Activated CD4-positive, alpha-beta T cell treated with anti-CD3 and anti-CD28 coated beads, Interleukin-2, amount 50 U/mL, for 1 hour (primary cell): ENCODE data around the gene SMYD2.

Source experiments
- DNase-seq: peaks from one replicate; pipeline ENCODE4 v3.0.0-alpha.2; 2020

SMYD2 gene

DNA sequence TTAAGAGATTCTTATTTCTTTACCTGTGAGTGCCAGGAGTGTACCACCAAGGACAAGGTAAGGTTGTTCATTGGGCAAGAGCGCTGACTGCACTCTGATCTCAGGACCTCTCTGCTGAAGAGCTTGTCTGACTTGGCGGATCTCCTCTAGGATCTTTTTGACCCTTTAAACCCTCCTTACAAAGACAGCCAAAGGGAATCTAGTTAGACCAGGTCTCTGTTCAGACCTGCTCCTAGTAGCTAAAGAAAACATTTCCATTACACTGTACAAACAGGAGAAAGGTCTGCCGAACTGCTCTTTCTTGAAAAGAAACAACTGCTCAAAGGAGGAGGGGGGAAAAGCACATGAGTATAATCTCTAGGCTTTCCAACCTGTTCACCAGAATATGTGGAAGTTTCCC, 49.3 kb downstream of the SMYD2 start:
- no peak for DNase-seq

DNA sequence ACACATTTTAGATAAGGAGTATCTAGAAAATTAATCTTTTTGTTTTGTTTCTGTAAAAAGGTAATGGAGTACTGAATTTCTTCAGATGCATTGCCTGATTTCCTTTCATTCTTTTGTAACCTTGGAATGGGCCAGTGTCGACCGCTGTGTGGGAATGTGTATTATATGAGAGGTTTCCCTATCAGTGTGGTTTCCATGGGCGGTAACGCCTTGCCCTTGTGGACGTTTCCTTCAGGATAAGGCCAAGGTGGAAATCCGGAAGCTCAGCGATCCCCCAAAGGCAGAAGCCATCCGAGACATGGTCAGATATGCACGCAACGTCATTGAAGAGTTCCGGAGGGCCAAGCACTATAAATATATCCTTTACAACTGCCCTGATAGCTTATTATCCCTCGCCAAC, 49.8 kb downstream of the SMYD2 start:
- no peak for DNase-seq

DNA sequence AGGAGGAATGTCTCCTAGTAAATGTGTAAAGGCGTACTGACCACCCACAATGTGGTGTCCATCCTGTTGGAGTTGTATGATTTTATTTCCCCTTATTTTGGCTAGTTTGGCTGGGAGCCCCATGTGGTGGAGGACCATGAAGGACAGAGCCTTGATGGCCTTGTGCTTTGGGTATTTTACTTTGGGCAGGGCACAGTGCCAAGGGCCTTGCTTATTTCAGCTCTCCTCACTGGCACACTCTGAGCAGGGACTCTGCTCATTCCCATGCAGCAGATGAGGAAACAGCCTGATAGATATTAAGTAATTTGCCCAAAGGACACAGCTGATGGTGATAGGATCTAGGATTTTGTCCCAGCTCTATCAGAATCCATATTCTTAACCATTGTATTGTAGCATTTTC, 50.2 kb downstream of the SMYD2 start:
- DNase-seq = no peak

DNA sequence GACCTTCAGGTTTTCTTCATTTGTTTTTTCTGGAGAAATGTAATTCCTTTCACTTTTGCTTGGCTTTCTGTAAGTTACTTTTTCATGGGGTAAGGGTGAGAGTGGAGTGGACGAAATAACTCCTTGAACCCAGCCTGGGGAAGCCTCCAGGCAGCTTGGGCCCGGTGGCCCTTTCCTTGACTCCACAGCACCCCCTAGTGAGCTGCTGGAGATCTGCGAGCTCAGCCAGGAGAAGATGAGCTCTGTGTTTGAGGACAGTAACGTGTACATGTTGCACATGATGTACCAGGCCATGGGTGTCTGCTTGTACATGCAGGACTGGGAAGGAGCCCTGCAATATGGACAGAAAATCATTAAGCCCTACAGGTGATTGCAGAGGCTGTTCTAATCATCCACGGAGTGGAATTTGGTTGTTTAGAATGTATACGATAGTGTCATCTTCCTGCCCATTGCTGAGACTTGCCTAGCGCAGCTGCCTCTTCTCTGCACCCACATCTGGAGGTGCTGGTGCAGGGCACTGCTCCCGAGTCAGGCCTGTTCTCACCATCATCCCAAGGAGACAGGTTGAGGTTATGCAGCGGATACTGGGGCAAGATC, 51.0 kb downstream of the SMYD2 start:
- peak; percentile 52 for DNase-seq

DNA sequence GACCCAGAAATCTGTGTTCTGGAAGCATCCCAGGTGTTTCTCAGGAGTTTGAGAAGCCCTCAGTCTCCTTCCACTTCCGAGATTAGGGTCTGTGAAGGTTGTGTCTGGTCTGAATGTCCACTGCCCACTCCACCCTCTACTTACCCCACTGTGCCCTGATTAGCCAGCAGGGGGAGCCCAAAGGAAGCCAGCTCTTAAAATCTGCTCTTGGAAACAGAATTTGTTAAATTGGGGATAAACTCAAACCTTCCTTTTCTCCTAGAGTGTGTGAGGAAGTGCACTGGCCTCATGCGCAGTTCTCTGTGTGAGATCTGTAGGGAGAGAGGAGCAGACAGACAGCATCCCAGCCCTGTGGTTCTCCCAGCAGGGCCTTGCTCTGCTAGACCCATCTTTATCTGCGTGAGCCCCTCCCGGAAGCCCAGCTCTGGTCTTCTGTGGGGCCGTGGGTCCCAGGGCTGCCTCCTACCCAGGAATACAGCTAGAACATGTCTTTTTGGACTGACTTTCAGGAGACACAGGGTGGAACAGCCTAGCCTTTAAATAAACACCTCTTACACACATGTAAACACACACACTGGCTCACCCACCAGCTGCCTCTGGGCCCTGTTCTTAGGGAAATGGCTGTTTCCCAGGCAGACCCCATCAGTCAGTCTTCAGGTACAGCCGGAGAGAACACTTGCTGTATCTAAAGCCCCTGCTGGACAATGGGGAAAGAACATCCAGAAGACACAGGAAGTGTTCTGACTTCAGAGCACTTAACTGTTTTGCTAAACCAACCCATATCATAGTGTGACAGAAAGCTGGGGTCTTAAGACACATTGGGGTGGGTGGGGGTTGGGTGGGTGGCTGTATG, 52.2 kb downstream of the SMYD2 start:
- DNase-seq = peak; percentile 37

DNA sequence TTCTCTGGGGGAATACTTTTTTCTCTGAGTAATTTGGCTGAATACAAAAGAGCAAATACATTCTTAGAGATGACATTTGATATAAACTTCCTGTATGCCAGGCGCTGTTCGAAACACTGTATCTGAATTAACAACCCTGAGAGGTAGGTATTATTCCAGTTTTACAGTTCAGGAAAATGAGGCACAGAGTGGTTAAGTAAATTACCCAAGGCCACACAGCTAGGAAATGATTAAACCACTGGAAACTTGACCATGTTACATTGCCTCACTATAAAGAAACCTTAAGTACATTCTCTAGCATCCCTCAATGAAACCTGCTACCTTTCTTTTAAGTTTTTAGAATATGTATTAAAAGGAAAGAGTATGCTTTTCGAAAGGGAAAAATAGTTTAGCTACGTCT, 54.6 kb downstream of the SMYD2 start:
- no peak for DNase-seq

DNA sequence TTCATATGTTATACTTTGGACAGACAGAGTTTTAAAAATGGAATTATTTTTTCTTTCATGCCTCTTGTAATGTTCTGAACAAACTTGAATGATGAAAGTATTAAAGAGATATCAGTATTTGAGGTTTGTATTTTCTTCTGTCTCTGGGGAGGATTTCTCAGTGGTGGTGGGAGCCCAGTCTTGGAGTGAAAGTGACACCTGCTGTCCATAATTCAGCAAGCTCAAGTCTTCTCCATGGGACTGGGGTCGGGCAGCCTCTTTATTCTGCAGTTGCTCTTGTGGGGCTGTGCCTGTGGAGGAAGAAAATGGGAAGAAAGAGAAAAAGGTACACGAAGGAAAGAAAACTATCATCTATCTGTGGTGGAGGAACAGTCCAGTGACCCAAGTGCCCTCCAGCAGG, 56.1 kb downstream of the SMYD2 start:
- no peak for DNase-seq

DNA sequence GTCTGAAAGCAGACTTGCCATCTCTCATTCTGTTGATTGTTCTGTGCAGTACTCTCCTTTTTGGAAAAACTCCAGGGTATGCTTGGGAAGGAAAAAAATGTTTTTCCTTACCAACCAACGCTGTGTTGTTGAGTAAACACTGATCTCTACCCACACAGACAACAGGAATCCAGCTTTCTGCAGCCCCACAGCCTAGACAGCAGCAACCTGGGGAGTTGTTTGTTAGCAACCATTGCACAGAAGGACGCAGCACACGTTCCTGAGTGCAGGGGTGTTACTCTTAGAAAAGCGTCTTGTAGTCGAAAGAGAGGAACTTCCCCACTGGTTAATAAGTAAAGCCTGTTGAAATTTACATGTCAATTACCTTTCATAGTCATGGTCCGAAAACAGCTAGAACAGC, 56.6 kb downstream of the SMYD2 start:
- DNase-seq = no peak

DNA sequence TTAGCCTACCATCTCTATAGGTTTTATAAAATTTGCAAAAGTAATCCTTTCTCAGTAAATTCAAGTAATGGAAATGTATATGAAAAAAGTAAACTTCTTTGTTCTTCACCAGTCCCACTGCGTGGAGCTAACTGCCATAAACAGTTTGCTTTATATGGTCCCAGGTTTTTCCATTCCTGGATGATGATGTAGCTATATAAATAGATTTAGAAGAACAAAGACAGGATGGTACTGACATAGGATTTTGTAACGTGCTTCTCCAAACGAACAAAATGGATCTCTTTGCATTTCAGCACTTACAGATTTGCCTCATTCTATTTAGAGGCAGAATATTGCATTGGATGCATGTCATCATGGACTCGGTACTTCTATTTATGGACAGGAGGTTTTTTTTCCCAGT, 57.3 kb downstream of the SMYD2 start:
- no peak for DNase-seq

DNA sequence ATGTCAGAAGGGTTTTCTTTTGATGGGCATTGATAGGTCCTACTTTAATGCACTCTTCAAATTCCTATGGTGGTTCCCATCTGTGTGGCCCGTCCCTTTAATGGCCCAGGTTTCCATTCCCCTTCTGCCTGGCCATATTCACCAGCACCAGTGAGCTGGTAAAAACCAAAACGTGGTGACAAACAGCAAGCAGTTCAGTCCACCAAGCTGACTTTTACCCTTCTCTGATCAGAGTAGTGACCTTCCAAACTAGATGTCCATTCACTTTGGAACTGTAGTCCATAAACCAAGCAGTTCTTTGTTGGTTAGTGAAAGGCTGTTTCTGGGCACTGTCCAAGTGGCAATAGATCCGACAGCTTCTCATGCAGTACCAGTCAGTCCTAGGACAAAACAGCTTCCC, 60.5 kb downstream of the SMYD2 start:
- DNase-seq = no peak

DNA sequence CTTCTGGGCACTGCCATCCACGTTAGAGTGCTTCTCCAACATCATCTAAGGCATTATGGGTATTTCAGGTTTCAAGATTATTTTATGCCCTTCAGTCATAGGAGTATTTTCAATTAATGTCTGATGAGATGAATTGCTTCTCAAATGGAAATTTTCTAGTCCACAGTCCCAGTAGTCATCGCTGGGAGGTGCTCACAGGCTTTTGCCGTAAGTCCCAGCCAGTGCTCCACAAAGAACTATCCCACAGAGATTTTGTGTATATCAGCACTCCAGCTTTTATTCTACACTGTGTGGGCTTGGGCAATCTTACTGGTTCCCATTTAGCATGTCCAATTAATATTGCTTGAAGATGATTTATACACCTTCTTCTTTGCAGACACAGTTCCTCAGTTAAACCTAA, 61.0 kb downstream of the SMYD2 start:
- DNase-seq = no peak

DNA sequence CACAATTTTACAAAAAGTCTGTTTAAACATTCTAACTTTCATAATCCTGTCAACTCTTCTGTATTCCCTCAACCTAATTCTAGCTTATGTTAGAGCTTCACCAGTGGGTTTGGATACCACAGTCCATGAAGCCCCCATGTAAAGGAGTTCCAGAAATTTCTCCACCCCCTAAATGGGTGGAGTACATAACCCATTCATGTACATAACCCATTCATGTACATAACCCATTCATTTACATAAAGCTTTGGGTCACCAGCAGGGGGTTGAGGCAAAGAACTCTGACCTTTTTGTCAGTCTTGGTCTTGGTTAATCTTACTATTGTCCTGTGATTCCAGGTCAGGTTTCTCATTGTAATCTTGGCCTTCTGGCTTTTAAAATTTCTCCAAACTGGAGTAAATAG, 61.6 kb downstream of the SMYD2 start:
- no peak for DNase-seq

DNA sequence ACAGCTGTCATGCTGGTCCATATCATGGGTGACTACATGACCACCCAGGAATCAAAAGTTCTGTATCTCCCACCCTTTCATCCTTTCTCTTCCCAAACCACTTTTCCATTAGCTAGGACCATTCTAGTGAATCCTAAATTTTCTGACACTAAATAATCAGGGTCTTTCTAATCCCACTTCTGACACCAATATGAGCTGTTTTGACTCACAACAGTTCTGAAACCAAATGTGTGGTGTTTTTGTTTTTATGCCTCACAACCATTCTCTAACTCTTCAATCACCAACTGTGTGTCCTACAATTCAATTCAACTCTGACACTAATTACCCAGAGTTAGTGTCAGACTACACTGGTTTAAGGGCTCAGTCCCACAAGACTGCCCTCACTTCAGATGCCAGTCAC, 63.9 kb downstream of the SMYD2 start:
- DNase-seq = no peak

DNA sequence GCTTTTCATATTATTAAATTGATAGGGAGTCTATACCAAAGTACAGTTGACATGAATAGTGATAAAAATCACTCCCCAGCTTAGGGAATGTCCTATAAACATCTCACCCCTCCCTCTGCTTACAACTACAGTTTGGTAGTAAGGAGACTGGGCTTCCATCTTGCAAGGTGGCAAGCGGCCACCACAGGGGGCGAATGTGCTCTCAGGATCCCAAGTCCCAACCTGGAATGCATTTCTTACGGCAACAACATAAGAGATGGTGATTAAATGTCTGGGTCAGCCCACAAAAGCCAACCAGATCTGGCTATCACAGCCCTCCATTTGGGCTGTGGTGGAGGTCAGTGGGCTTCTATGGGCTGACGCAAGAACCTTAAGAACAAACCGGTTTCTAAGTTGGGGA, 68.0 kb downstream of the SMYD2 start:
- no peak for DNase-seq

DNA sequence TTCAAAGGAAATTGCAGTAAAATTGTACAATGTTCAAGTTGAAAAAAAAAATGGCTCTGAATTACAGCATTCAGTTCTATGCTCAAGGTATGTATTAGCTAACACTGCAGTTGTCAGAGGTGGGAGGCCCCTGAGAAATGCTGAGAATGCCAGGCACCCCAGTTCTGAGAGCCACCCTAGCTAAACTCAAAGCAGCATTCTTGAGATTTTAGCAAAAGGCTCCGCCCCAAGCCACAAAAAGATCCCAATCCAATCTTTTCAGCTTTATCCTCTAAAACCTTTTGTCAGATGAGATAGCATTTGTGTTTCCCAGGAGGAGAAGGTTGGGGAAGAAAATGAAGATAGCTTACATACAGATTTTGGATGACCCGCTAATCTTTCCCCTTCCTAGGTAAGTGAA, 68.8 kb downstream of the SMYD2 start:
- DNase-seq = no peak

DNA sequence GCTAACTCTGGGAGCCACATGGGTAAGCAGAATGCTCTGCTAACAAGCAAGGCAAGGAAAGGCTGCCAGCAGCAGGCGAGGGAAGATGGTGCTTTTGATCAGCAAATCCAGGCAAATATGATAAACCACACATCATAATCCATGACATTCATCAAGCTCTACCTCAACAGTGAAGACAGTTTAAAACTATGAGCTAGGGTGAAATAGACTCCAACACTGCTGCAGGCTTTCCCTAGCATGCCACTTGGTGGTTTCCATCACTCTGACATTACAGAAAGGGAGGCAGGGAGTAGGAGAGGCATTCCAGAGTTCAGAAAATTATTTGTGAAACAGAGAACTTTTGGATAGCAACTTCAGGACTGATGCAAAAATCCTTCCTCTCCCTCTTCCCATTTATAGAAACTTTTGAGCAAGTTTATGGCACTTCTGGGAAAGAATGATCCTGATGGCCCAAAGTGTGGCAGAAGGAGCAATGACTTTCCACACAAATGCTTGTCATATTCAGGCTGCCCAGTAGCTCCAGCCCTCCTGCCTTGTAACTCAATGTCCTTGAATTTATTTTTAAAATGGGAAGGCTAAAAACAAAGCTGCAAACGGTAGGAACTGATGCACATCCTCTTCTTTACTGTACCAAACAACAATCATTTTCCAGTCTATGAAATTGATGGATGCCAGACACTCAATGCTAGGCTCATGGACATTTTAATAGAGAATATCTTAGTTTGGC, 70.8 kb downstream of the SMYD2 start:
- DNase-seq = no peak

DNA sequence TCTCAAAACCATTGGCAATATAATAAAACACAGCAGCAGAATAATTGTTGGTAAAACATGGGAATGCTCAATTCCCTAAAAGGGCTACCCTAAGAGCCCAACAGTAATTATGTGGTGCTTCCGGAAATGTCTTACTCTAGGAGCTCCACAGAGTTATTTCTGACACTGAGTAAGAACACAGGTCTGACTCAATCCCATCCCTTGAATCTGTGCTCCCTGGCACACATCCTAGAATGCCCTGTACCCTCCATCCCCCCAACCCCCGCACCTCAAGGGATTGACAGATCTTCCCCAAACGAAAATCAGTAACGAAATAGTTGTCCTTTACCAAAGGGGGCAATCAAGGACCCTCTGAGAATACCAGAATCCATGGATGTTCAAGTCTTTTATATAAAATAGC, 71.9 kb downstream of the SMYD2 start:
- no peak for DNase-seq

DNA sequence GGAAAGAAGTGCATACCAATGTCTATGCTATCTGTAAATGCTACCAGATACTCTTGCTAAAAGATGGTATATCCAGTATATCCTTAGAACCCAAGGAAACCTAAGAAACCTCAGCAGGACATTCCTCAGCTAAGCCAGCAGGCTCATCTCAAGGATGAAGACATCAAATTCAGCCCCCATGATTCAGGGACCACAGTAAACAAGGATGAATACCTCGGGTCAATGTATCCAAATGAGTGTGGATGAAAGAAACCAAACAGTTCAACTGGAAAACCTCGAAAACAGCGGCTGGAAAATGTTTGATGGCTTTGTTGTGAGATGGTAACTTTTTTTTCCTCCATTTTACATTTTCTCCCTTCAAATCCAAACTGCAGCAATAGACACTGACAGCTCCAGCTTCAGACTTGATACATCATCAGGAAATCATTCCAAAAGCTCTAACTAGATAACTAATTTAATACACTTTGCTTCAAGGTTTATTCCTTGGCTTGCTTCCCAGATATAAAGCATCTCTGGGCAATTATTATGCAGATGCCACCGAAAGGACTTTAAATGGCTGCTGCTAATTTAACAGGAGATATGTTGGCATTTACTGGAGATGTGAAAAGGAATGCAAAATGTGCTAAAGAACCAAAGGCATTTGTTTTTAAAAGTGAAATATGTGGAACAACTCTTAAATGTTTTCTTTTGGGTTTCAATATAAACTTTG, 73.6 kb downstream of the SMYD2 start:
- no peak for DNase-seq

DNA sequence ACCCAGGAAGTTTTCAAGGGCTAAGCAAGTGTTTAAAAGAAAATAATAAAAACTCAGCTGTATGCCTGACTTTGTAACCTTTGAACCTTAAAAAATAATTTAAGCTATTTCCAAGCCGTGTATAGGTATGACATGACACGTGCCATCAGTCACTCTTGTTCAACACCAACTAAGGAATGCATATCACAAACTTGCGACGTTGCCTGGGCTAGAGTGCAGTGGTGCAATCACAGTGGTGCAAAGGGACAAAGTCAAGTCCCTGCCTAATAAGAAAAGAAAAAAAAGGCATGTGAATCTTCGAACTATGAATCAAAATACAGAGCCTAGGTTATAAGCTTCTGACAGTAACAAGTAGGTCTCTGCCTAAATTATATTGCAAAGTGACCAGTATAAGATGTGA, 79.2 kb downstream of the SMYD2 start:
- DNase-seq = no peak

DNA sequence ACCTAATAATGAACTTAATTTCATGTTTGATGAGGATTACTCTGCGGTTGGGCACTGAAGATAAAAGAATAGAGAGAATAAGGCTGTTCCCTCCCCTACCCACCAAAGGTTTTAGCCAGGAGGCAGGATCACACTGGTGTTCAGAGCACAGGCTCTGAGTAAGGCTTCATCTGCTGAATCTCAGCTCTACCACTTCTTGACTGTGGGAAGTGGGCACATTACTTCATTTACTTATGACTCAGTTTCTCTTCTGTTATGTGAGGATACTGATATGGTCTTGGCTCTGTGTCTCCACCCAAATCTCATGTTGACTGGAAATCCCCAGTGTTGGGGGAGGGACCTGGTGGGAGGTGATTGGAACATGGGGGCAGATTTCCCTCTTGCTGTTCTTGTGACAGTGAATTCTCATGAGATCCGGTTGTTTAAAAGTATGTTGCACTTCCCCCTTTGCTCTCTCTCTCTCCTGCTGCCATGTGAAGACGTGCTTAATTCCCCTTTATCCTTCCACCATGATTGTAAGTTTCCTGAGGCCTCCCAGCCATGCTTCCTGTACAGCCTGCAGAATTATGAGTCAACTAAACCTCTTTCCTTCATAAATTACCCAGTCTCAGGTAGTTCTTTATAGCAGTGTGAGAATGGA, 79.7 kb downstream of the SMYD2 start:
- no peak for DNase-seq

DNA sequence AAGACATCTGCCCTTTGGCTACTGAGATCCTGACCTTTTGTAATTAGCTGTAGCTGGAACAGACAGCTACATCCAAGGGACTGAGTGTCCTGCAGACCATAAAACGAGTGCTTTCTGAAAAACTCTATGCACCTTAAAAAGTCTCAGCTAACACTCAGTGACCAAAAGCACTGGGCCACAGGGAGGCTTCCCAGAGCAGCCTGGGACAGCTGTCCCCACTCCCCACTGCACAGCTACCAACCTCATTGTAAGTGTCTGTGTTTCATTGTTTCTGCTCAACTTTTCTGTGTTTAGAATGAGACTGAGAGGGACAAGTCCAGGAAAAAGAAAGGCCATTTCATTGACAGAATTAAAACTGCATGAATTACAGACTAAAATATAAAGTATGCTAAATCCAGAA, 80.7 kb downstream of the SMYD2 start:
- no peak for DNase-seq

DNA sequence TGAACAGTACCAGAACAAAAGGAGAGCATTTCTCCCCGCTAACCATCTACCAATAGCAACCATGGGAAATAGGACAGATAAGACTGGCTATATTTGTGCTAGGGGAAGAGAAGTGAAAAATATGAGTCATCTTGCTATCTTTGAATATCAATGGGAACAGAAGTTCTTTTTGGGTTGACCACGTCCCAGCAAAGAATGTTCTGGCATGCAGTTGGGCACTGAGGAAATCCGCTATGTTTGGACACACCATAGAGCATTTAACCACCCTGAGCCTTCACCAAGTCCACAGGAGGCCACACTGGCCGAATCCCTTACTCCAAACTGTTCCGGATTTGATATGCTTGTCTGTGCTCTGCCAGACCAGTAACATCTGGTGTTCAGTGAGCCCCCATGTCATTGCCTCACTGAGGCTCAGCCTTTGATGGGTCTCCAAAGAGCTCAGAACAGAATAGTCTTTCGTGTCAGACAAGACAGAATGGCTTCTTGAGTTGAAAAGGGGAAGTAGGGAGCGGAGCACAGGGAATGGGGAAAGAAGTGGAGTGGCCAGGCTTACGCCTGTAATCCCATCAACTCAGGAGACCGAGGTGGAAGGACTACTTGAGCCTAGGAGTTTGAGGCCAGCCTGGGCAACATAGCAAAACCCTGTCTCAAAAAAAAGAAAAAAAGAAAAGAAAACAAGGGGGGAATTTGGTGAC, 81.4 kb downstream of the SMYD2 start:
- no peak for DNase-seq
